HT1080 (cell line): ENCODE data around the gene GALM. TPM values are rescaled to one million over a fixed set of nuclear protein-coding genes. Genes with fewer than 3 reads are reported as not detected.

Source experiments
- DNase-seq: peaks from one replicate; pipeline ENCODE4 v3.0.0-alpha.2; 2015; ENCODE audit warnings: low read depth
- total RNA-seq: library from RNA; depleted of rRNA; stranded (reverse); fragments of >200 nt; shearing (Covaris generic); gene quantifications from 2 replicates; pipeline ENCODE4 v1.2.3, GENCODE V29; 2014; rRNA removed

GALM gene
- total RNA-seq, 1 experiment from 2014 or later: not detected

DNA sequence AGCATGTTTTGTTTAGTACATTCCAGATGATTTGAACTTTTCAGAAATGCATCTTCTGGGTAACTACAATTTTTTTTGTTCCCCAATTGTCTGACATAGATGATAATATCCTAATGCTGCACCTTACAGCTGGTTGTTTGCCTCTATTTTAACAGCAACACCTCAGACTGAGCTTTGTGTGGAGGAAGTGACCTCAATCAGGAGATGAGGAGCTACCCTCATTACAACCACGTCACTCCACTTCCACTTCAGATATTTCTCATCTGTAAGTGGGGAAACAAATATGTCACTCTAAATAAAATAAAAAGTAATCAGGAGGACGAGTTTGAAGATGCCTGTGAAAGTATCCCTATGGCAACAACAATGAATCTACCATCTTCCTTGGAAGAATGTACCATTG lies 97.3 kb downstream of the GALM start:
- no peak for DNase-seq

DNA sequence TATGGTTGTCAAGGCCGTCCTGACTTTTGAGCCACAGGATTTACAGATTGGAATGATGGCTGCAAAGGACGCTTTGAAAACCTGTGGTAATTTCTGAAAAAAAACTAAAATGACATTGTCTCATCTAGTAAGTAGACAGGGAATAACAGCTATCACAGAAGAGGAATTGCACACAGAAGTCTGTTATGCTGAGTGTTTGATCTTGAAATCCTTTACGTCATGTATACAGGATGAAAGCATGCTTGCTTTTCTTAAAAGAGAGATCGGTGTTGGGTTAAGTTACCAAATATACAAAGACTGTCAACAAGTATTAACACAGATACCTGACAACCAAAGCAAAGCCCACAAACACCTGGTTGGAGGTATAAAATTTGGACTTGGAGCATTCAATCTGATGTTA lies 97.8 kb downstream of the GALM start:
- DNase-seq: no peak

DNA sequence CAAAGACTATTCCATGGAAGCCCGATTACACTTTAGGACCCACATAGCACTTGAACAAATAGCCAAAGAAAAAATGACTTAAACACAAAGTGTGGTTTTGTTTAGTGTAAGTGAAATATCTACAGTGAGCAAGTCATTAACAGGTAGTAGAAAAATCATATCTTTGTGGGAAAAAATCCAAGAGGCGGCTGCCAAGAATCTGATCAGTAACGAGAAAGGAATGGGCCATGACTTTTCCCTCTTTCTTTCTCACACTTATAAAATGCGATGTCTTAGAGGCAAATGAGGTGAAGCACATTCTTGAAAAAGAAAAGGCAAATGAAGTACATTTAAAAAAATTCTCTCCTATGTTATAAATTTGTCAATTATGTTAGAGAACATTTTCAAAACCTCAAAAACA lies 99.2 kb downstream of the GALM start:
- DNase-seq: peak; percentile 58

DNA sequence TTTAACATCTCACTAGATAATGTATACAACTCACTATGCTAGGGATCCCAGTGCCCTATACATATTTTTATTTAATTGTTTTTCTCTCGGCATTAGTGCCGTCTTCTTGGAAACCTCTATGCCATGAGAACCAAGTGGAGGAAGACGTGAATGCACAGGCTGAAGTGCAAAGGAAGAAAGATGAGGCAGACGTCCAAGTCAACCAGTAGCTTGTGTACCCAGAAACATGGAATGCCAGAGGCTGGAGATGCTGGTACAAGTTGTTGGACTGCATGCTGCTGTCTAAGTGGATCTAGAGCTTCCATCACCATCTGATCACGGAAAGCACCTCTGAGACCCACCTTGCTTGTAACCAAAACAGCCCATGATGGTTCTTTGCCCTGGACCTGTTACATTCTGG lies 99.6 kb downstream of the GALM start:
- no peak for DNase-seq

DNA sequence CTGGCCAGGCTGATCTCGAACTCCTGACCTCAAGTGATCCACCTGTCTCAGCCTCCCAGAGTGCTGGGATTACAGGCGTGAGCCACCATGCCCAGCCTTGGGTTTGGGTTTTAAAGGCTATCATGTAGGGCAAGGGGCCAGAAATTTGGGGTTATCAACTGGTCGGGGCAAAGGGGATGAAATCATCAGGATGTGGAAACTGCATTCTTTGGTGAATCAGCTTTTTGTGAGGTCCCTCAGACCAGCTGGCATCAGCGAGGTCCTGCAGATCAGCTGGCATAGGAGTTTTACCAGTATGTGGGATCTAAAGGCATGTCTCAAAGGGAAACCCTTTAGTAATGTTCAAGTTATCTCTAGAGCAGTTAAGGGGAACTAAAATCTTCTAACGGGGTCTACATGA lies 105.7 kb downstream of the GALM start:
- DNase-seq: peak; percentile 63

DNA sequence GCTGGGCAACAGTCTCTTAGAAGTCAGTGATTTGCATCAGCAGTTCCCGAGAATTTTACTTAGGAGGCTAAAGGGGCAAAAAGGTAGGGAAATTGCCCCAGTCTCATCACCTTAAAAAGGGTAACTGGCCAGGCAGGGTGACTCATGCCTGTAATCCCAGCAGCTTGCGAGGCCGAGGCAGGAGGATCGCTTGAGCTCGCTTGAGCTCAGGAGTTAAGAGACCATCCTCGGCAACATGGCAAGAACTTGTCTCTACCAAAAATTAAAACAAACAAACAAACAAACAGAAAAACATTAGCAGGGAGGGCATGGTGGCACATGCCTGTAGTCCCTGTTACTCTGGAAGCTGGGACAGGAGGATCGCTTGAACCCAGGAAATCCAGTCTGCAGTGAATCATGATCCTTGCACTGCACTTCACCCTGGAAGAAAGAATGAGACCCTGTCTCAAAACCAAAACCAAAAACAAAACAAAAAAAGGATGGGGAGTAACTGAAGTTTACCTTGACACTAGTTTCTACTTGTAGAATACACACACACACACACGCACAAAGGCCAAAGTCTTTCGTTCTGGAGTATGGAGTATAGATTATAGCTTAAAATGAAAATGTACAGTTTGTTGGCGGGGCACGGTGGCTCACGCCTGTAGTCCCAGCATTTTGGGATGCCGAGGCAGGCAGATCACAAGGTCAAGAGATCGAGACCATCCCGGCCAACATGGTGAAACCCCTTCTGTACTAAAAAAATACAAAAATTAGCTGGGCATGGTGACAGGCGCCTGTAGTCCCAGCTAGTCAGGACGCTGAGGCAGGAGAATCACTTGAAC lies 109.4 kb downstream of the GALM start:
- DNase-seq: no peak

DNA sequence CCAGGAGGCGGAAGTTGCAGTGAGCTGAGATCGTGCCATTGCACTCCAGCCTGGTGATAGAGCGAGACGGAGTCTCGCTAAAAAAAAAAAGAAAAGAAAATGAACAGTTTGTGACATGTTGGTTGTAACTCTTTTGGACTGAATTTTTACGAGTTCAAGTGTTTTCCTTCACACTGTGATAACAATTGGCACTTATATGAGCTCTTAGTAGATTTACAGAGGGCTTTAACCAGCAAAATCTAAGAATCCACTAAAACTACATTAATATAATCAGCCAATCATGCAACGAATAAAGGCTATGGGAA lies 110.0 kb downstream of the GALM start:
- DNase-seq: no peak

DNA sequence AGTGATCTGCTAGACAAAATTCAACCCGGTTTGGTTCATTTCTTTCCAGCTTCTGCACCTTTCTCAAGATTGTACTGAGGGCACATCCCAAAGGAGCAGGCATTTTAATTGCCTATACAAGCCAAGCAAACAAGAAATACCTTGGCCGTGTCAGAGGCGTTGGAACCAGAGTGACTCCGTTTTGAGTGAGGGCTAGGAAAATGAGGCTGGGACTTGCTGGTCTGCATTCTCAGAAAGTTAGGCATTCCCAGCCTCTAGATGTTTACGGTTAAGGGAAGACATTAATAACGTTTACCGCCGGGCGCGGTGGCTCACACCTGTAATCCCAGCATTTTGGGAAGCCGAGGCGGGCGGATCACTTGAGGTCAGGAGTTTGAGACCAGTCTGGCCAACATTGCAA lies 110.6 kb downstream of the GALM start:
- DNase-seq: no peak

DNA sequence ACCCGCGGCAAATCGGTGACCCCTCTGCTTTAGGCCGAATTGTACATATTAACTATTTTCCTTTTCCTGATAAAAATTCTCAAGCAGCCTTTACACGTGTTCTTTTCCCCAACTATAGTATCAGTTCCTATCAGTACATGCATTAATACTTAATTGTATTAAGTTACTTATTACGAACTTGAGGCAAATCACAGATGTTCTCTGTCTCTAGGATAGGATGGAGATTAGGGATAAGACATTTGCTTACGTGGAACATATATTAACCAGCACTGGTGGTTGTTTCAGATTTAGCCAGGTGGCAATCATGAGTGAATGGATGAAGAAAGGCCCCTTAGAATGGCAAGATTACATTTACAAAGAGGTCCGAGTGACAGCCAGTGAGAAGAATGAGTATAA lies 112.8 kb downstream of the GALM start:
- no peak for DNase-seq

DNA sequence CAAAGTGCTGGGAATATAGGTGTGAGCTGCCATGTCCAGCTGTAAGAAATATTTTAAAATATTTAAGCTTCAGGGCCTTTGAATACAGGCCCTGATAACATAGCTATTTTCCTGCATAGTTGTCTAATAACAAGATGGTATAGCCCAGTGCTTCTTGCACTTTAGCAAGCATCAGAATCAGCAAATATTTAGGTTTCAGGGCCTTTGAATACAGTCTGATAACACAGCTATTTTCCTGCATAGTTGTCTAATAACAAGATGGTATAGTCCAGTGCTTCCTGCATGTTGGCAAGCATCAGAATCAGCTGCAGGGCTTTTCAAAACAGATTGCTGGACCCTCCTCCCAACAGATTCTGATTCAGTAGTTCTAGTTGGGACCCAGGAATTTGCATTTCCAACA lies 117.7 kb downstream of the GALM start:
- no peak for DNase-seq

Other genes starting within 250 kb of the GALM start
- 29.2 and 34.6 TPM in 2 replicates for gene HNRNPLL, start 63.2 kb upstream of the GALM start, total RNA-seq
- 298 and 335 TPM in 2 replicates for gene SRSF7, start 85.2 kb downstream of the GALM start, total RNA-seq
- gene GEMIN6, start 112.1 kb downstream of the GALM start, total RNA-seq: 52.6 and 80.3 TPM in 2 replicates
- gene DHX57, start 209.8 kb downstream of the GALM start, total RNA-seq: 13.1 and 13.8 TPM in 2 replicates
- gene MORN2, start 209.9 kb downstream of the GALM start, total RNA-seq: 11.3 and 11.6 TPM in 2 replicates
- gene ARHGEF33, start 223.8 kb downstream of the GALM start, total RNA-seq: 0.80 TPM in 1 of 2 replicates, not detected in the other